Measurements from ENCODE around the gene ARTN.

The ARTN gene

GRCh38 chr1:43910343-43910742 lies 23.3 kb upstream of the ARTN start:
- TF ChIP-seq CTCF (IDR thresholded peaks at IDR 0.05; ENCODE audit: borderline replicate concordance, insufficient read depth, low read depth, low read length): no peak

GRCh38 chr1:43912607-43913006 lies 21.0 kb upstream of the ARTN start:
- TF ChIP-seq CTCF (IDR thresholded peaks at IDR 0.05; ENCODE audit: borderline replicate concordance, insufficient read depth, low read depth, low read length): no peak
- H3K4me3 ChIP-seq (ENCODE audit: low read depth, low read length): no peak overlapping the region

More at GRCh38 chr1:43910343-43910742, 23.3 kb upstream of the ARTN start:
- H3K4me3 ChIP-seq (ENCODE audit: low read depth, low read length): no peak overlapping the region

- no peak overlapping the region for H3K4me3 ChIP-seq (ENCODE audit: low read depth, low read length)
- no peak for TF ChIP-seq CTCF (IDR thresholded peaks at IDR 0.05; ENCODE audit: borderline replicate concordance, insufficient read depth, low read depth, low read length)
Measured at GRCh38 chr1:43913051-43913501, 20.5 kb upstream of the ARTN start.

- no peak overlapping the region for H3K4me3 ChIP-seq (ENCODE audit: low read depth, low read length)
- TF ChIP-seq CTCF (IDR thresholded peaks at IDR 0.05; ENCODE audit: borderline replicate concordance, insufficient read depth, low read depth, low read length): no peak
Measured at GRCh38 chr1:43913666-43914360, 19.8 kb upstream of the ARTN start.

- no peak overlapping the region for H3K4me3 ChIP-seq (ENCODE audit: low read depth, low read length)
Measured at GRCh38 chr1:43914576-43915525, 18.8 kb upstream of the ARTN start.

GRCh38 chr1:43919906-43920305 lies 13.7 kb upstream of the ARTN start:
- no peak for TF ChIP-seq CTCF (IDR thresholded peaks at IDR 0.05; ENCODE audit: borderline replicate concordance, insufficient read depth, low read depth, low read length)
- no peak overlapping the region for H3K4me3 ChIP-seq (ENCODE audit: low read depth, low read length)

More at GRCh38 chr1:43914576-43915525, 18.8 kb upstream of the ARTN start:
- no peak for TF ChIP-seq CTCF (IDR thresholded peaks at IDR 0.05; ENCODE audit: borderline replicate concordance, insufficient read depth, low read depth, low read length)

Measured in GM12875 (cell line).